Kidney (tissue), 14 donors: ENCODE results near the gene EPS8L1. TPM values are rescaled to one million over a fixed set of nuclear protein-coding genes. Genes with fewer than 3 reads are reported as not detected.

Experiments
- DNase-seq, 5 donors: peaks; one replicate each; pipeline ENCODE4 v3.0.0-alpha.2; 2013 to 2020
- FAIRE-seq: peaks from 2 replicates; lab custom pipeline; 2012; peaks lifted over from hg19 to GRCh38; lab: Jason Lieb, UNC
- H3K27ac ChIP-seq, 2 donors: one replicate each; pipeline ENCODE4 v1.7.0; 2013; ENCODE audit warnings: low read depth in 2 of 2, low read length in 2 of 2, inconsistent platforms in 1 of 2
- H3K27me3 ChIP-seq: one replicate; pipeline ENCODE4 v1.7.1; 2013; ENCODE audit warnings: low read length, inconsistent platforms; ENCODE audit not compliant: control insufficient read depth, insufficient read depth
- H3K36me3 ChIP-seq, 3 donors: one replicate each; pipeline versions ENCODE4 v1.7.0 to v1.7.1; 2013; ENCODE audit warnings: low read length in 3 of 3, control low read depth in 1 of 3, inconsistent platforms in 1 of 3; ENCODE audit not compliant: insufficient read depth in 3 of 3, control insufficient read depth in 2 of 3
- H3K4me1 ChIP-seq, 3 donors: one replicate each; pipeline versions ENCODE4 v1.7.0 to v1.7.1; 2013; ENCODE audit warnings: low read length in 3 of 3, inconsistent platforms in 1 of 3, low read depth in 1 of 3; ENCODE audit not compliant: control insufficient read depth in 2 of 3, insufficient read depth in 2 of 3
- H3K4me3 ChIP-seq, 3 donors: one replicate each; pipeline versions ENCODE4 v1.7.0 to v1.8.1; 2013; ENCODE audit warnings: low read length in 3 of 3, control low read depth in 1 of 3, inconsistent platforms in 1 of 3
- H3K9ac ChIP-seq, 3 donors: one replicate each; pipeline versions ENCODE4 v1.7.0 to v1.7.1; 2013; ENCODE audit warnings: low read length in 3 of 3, control low read depth in 1 of 3, inconsistent platforms in 1 of 3
- H3K9me3 ChIP-seq, 3 donors: one replicate each; pipeline versions ENCODE4 v1.7.0 to v1.7.1; 2013; ENCODE audit warnings: low read length in 3 of 3, control low read depth in 1 of 3, inconsistent platforms in 1 of 3; ENCODE audit not compliant: control insufficient read depth in 2 of 3, insufficient read depth in 1 of 3
- CTCF ChIP-seq: IDR thresholded peaks from 3 replicates; pipeline ENCODE4 v1.5.1; 2012; ENCODE audit warnings: mild to moderate bottlenecking, moderate library complexity, borderline replicate concordance; ENCODE audit not compliant: insufficient read depth; ENCODE audit errors: extremely low read depth
- intact Hi-C: fragments of 100-400 bp; cut with DNase I; formaldehyde crosslinking; loops from one replicate; pipeline ENCODE4 v1.11.1; 2022
- polyA plus RNA-seq: library from polyadenylated mRNA; stranded (reverse); fragments of 350-450 nt; fragmentation: Illumina TruSeq; extraction: RNeasy Lipid Tissue Mini Kit (QIAGEN cat#74804); gene quantifications from one replicate; pipeline ENCODE4 v1.2.3, GENCODE V29; 2014; ENCODE audit warnings: low read depth, low replicate concordance; ENCODE audit not compliant: insufficient read depth
- total RNA-seq: library from RNA; stranded (reverse); fragmentation: NEBNext Ultra II Directional; extraction: Animal tissue kit (Norgen Biotek cat#: 25700); gene quantifications from one replicate; pipeline ENCODE4 v1.2.1, GENCODE V29; 2021
- donor health status: control.
- donor health status: control.
- donor health status: control.
- donor health status: control.
- donor health status: control.
- donor health status: DM: yes; HTN: yes; CAD: no.
- donor health status: Normal renal cell carcinoma (clear cell type).

Gene EPS8L1
- total and polyA plus RNA-seq, 2 donors from 2014 or later = 45.4 to 95.0 TPM

- no peak overlapping the region for H3K27ac ChIP-seq
- intact Hi-C loops = no loop called here
- H3K4me1 ChIP-seq = no peaks in the 10 kb centered on the region
- H3K27me3 ChIP-seq = no peaks in the 10 kb centered on the region
- no peak for FAIRE-seq
- H3K36me3 ChIP-seq = peaks cover 0 to 16% (median 10%) of the 10 kb centered on the region in 3 donors
- TF ChIP-seq CTCF = no peak
- no peak overlapping the region for H3K4me3 ChIP-seq
- H3K9me3 ChIP-seq = no peaks in the 10 kb centered on the region
- peak in 1 of 5 donors; percentile 38 for DNase-seq
- H3K9ac ChIP-seq = no peak overlapping the region
Observed at GRCh38 chr19:55042688-55043087, 33.0 kb upstream of the EPS8L1 start.

- intact Hi-C loops = no loop called here
- H3K27me3 ChIP-seq = no peaks in the 10 kb centered on the region
- no peak overlapping the region for H3K27ac ChIP-seq
- H3K4me3 ChIP-seq = no peak overlapping the region
- FAIRE-seq = no peak
- no peaks in the 10 kb centered on the region for H3K4me1 ChIP-seq
- no peak for TF ChIP-seq CTCF
- DNase-seq = peak in 1 of 5 donors; percentile 34
- no peak overlapping the region for H3K9ac ChIP-seq
- H3K9me3 ChIP-seq = no peaks in the 10 kb centered on the region
- H3K36me3 ChIP-seq = peaks cover 0 to 29% (median 15%) of the 10 kb centered on the region in 3 donors
Observed at GRCh38 chr19:55044286-55044685, 31.4 kb upstream of the EPS8L1 start.

- H3K36me3 ChIP-seq = peaks cover 0 to 29% (median 15%) of the 10 kb centered on the region in 3 donors
Observed at GRCh38 chr19:55044771-55045716, 30.6 kb upstream of the EPS8L1 start.

More at GRCh38 chr19:55044771-55045716, 30.6 kb upstream of the EPS8L1 start:
- Histone ChIP-seq H3K4me3 (no peak overlapping the region), H3K4me1 (no peaks in the 10 kb centered on the region), H3K9ac (no peak overlapping the region), H3K9me3 (no peaks in the 10 kb centered on the region), H3K27ac (no peak overlapping the region), H3K27me3 (no peaks in the 10 kb centered on the region)
- intact Hi-C loops = no loop called here
- FAIRE-seq (no peak), DNase-seq (peak in 1 of 5 donors; percentile 65)
- no peak for TF ChIP-seq CTCF
